ENCODE data around the gene PLXNB3.

The PLXNB3 gene

GRCh38 chrX:153717445-153717844 lies 46.6 kb upstream of the PLXNB3 start (continued):
- TF ChIP-seq ZNF280D (tag by site-specific recombination; IDR thresholded peaks at IDR 0.05) = no peak
- no peak for TF ChIP-seq ZNF211 (tag by site-specific recombination; IDR thresholded peaks at IDR 0.05; ENCODE audit: low read depth)
- no peak for TF ChIP-seq ZFP69B (tag by site-specific recombination; IDR thresholded peaks at IDR 0.05)
- TF ChIP-seq BCL6B (tag by site-specific recombination; IDR thresholded peaks at IDR 0.05) = no peak
- no peak for TF ChIP-seq BCL11B (tag by site-specific recombination; IDR thresholded peaks at IDR 0.05; ENCODE audit: low read depth)

- TF ChIP-seq ELK4 (IDR thresholded peaks at IDR 0.05; ENCODE audit: borderline replicate concordance, low read depth, low read length) (no peak), ZNF701 (tag by site-specific recombination; IDR thresholded peaks at IDR 0.05) (no peak), ZNF830 (tag by site-specific recombination; IDR thresholded peaks at IDR 0.05; ENCODE audit: low read depth) (no peak), ZNF629 (tag by site-specific recombination; IDR thresholded peaks at IDR 0.05) (no peak), ZNF175 (tag by site-specific recombination; IDR thresholded peaks at IDR 0.05) (no peak), ZNF624 (tag by site-specific recombination; IDR thresholded peaks at IDR 0.05) (no peak), ZNF555 (tag by site-specific recombination; conservative IDR thresholded peaks at IDR 0.05) (no peak), SP3 (tag by site-specific recombination; IDR thresholded peaks at IDR 0.05) (no peak), ZNF416 (tag by site-specific recombination; IDR thresholded peaks at IDR 0.05) (no peak), ZNF623 (tag by site-specific recombination; IDR thresholded peaks at IDR 0.05) (no peak)
- peaks cover 3% of the 10 kb centered on the region for H3K4me1 ChIP-seq (ENCODE audit: control insufficient read depth, insufficient read depth, low read length)
- no peak overlapping the region for H3K4me3 ChIP-seq (ENCODE audit: low read depth, low read length)
- H3K9me3 ChIP-seq (ENCODE audit: control insufficient read depth, insufficient read depth, low read depth, low read length) = no peaks in the 10 kb centered on the region
- ChIA-PET CTCF (interaction anchor here (2.3 kb wide), 1 partner anchor 10 kb away, joined by 14 read pairs; no protein-coding TSS in a partner anchor), POLR2A (interaction anchor here (0.6 to 1.8 kb wide), 2 partner anchors 10 to 66 kb away, joined by 3 to 5 read pairs; no protein-coding TSS in a partner anchor)
- H3K36me3 ChIP-seq (ENCODE audit: control insufficient read depth in 2 of 2, insufficient read depth in 1 of 2, low read length in 2 of 2) = peaks cover 22 to 76% of the 10 kb centered on the region in 2 experiments
- no peak overlapping the region for H3K27ac ChIP-seq (ENCODE audit: extremely low read depth, low read depth, low read length)
Observed at GRCh38 chrX:153719238-153719637, 44.8 kb upstream of the PLXNB3 start.

- H3K4me1 ChIP-seq (ENCODE audit: control insufficient read depth, insufficient read depth, low read length) = peaks cover 3% of the 10 kb centered on the region
- TF ChIP-seq GLI2 (tag by site-specific recombination; IDR thresholded peaks at IDR 0.05; ENCODE audit: borderline replicate concordance, low read depth) (no peak), KLF7 (tag by site-specific recombination; IDR thresholded peaks at IDR 0.05; ENCODE audit: borderline replicate concordance) (no peak)
- CTCF ChIA-PET = interaction anchor here (0.9 to 2.3 kb wide), 2 partner anchors 11 to 58 kb away, joined by 3 to 14 read pairs; no protein-coding TSS in a partner anchor
- H3K36me3 ChIP-seq (ENCODE audit: control insufficient read depth in 2 of 2, insufficient read depth in 1 of 2, low read length in 2 of 2) = peaks cover 18 to 72% of the 10 kb centered on the region in 2 experiments
- no peak overlapping the region for H3K27ac ChIP-seq (ENCODE audit: extremely low read depth, low read depth, low read length)
- POLR2A ChIA-PET = interaction anchor here (0.6 to 1.8 kb wide), 3 partner anchors 11 to 67 kb away, joined by 3 to 6 read pairs (median 5); no protein-coding TSS in a partner anchor
- H3K9me3 ChIP-seq (ENCODE audit: control insufficient read depth, insufficient read depth, low read depth, low read length) = no peaks in the 10 kb centered on the region
- H3K4me3 ChIP-seq (ENCODE audit: low read depth, low read length) = no peak overlapping the region
Observed at GRCh38 chrX:153719701-153720100, 44.3 kb upstream of the PLXNB3 start.
